GM19099 (cell line): ENCODE measurements around the gene HSPBAP1.

Source experiments
- POLR2A ChIP-seq: IDR thresholded peaks from 3 replicates; pipeline ENCODE4 v1.6.1; 2011; ENCODE audit warnings: low read depth; ENCODE audit not compliant: insufficient read length; ENCODE audit errors: extremely low read depth

The HSPBAP1 gene

GRCh38 chr3:122793568-122794416, at the start of gene HSPBAP1:
HSPBAP1 (minus strand) TSS chr3:122793831; CDS start chr3:122793680, 151 bp downstream.
- peak; percentile 77 for TF ChIP-seq POLR2A

- no peak for TF ChIP-seq POLR2A
Measured at GRCh38 chr3:122835590-122835989, 42.0 kb upstream of the HSPBAP1 start.

- no peak for TF ChIP-seq POLR2A
Measured at GRCh38 chr3:122828281-122828680, 34.6 kb upstream of the HSPBAP1 start.

DNA sequence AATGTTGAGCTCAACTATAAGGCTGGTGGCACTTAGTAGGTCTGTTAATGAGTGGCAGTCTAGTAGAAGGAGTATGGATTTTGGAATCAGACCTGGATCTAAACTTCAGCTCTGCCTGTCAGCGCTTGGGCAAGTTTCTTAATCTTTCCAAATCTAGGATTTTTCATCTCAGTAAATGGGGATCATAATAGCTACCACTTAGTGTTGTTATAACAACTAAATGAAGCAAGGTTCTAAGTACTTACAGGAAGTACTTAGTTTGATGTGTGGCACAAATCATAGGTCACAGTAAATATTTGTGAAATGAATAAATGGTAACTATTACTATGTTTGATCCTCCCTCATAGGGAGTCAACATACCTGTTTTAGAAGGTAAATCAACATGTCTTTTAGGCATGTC, 32.6 kb upstream of the HSPBAP1 start:
- TF ChIP-seq POLR2A = no peak

DNA sequence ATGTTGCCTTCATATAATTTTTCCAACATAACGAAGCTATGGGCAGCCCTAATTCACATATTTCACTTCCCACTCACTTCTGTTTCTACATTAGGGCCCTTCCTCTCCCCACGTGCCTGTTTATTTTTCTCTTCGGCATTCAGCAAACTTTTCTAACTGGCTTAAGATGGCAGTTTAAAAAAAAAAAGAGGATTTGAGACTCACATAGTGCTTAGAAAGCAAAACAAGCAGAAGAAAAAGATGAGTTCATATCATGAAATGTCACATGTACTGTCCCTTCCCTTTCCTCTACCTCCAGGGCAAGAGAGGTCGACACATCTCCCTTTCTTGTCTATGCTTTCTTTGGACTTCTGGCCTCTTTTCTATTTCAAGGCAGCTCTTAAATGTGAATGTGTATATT, 31.8 kb upstream of the HSPBAP1 start:
- no peak for TF ChIP-seq POLR2A

DNA sequence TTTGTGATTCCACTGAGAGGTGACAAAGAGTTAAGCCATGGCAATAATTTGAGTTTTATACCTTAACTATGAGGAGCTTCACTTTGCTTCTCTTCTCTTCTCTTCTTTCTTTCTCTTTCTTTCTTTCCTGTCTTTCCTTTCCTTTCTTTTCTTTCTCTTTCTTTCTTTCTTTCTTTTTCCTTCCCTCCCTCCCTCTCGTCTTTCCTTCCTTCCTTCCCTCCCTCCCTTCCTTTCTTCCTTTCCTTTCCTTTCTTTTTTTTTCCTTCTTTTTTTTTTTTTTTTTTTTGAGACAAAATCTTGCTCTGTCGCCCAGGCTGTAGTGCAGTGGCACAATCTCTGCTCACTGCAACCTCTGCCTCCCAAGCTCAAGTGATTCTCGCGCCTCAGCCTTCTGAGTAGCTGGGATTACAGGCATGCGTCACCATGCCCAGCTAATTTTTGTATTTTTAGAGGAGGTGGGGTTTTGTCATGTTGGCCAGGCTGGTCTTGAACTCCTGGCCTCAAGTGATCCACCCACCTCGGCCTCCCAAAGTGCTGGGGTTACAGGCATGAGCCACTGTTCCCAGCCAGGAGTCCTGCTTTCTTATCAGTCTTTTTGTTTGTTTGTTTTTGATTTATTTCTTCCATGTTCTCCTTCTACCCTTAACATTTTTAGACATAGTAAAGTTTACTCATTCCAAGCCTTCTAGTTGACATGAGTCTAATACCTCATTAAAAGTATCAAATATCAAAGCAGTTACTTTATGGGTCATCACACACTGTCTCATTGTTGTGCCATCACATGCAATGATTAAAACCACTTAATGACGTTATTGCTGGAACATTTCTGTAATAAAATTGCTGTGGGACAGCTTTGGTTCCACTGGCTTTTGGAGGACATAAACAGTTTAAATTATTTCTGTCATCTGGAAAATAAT, 31.1 kb upstream of the HSPBAP1 start:
- no peak for TF ChIP-seq POLR2A

GRCh38 chr3:122816587-122816986, 23.0 kb upstream of the HSPBAP1 start:
- no peak for TF ChIP-seq POLR2A

DNA sequence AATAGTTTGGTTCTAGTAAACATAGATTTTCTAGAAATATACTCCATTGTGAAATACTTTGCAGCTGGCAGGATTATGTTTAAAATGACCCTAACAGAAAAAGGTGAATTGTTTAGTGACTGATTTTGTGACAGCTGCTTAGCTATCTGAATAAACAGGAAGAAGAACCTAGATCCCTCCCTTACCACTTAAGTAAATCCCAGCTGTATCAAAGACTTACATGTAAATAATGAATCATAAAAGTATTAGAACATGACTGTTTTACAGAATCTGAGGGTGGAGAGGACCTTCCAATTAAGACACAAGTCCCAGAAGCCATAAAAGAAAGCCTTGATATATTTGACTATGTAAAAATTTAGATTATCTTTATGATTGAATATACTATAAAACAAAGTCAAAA, 17.1 kb upstream of the HSPBAP1 start:
- no peak for TF ChIP-seq POLR2A

DNA sequence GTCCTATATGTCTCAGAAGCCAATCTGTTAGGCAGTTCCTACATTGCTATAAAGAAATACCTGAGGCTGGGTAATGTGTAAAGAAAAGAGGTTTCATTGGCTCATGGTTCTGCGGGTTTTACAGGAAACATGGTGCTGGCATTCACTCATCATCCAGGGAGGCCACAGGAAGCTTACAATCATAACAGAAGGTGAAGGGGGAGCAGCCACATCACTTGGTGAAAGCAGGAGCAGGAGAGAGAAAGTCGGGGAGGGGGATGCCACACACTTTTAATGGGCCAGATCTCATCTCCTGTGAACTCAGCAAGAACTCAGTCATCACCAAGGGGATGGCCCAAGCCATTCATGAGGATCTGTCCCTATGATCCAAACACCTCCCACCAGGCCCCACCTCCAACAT, 10.3 kb upstream of the HSPBAP1 start:
- no peak for TF ChIP-seq POLR2A

DNA sequence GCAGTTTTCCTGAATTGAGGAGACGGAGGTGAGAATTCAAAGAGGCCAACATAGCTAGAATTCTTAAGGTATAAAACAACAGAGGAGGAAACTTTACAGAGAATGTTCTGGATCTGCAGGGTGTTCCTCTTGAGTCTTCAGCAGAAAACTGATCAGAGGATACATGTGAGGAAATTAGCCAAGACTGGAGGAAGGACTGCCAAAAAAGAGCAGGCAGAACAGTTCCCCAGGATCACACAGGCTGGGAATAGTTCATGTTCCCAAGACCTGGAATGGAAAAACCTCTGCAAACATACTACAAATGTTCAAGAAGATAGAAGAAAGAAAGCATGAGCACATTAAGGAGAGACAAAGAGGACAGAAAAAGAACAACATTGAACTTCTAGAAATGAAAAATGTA, 8.7 kb upstream of the HSPBAP1 start:
- TF ChIP-seq POLR2A = no peak

GRCh38 chr3:122800706-122801237, 7.1 kb upstream of the HSPBAP1 start:
- no peak for TF ChIP-seq POLR2A

GRCh38 chr3:122800031-122800430, 6.4 kb upstream of the HSPBAP1 start:
- no peak for TF ChIP-seq POLR2A

DNA sequence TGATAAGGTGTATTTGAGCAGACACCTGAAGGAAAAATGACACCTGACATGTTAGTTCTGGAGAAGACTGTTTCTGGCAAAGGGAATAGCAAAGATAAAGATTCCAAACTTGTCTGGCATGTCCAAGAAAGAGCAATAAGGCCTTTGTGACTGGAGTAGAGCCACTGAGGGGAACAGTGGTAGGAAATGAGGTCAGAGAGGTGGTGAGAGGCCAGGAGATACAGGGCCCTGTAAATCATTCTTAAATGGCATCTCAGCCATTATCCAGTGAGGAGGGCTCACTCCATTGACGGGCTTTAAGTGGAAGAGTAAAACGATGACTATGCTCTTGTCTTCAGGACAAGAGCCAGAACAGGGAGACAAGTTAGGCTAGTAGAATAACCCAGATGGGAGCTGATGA, 5.7 kb upstream of the HSPBAP1 start:
- no peak for TF ChIP-seq POLR2A

- TF ChIP-seq POLR2A = no peak
Measured at GRCh38 chr3:122797291-122797690, 3.7 kb upstream of the HSPBAP1 start.

DNA sequence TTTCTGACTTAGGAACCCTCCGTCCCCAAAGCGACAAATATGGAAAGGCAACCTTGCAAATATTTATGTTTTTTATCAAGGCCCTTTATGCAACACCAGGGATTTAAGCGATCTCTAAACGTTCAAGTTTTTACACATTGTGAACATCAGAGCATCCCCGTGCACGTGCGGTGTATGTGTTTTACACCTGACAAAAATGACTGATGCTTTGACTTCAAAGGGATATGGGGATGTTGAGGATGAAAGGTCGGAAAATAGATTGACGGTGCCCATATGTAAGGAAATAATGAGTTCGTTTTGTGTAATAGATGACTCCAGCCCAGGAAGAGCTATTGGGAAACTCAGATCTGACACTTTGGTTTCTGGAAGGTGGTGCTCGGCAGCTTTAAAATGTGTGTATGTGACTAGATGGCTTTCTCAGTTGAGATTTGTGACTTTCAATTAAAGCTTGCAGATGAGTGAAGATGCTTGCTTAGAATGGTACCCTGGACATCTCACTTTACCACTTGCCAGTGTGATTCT, 2.1 kb upstream of the HSPBAP1 start:
- no peak for TF ChIP-seq POLR2A
